Colonic mucosa (tissue), 4 donors: ENCODE measurements around the gene CHST3. TPM values are rescaled to one million over a fixed set of nuclear protein-coding genes. Genes with fewer than 3 reads are reported as not detected.

Experiments used
- DNase-seq: peaks from one replicate; pipeline ENCODE4 v3.0.0-alpha.2; 2020
- H3K27ac ChIP-seq: fragments of 200-600 bp; one replicate; pipeline ENCODE4 v1.8.0; 2021
- H3K27me3 ChIP-seq: fragments of 200-600 bp; one replicate; pipeline ENCODE4 v1.8.0; 2021
- H3K36me3 ChIP-seq: fragments of 200-600 bp; one replicate; pipeline ENCODE4 v1.8.0; 2021
- H3K4me1 ChIP-seq: fragments of 200-600 bp; one replicate; pipeline ENCODE4 v1.8.0; 2021; ENCODE audit warnings: mild to moderate bottlenecking
- H3K4me3 ChIP-seq: fragments of 200-600 bp; one replicate; pipeline ENCODE4 v1.8.0; 2021
- H3K9ac ChIP-seq, 2 donors: one replicate each; pipeline ENCODE4 v1.7.0; 2013; ENCODE audit warnings: control low read depth in 2 of 2, low read depth in 2 of 2, low read length in 2 of 2
- H3K9me3 ChIP-seq: fragments of 200-600 bp; one replicate; pipeline ENCODE4 v1.8.0; 2021
- CTCF ChIP-seq: fragments of 200-600 bp; IDR thresholded peaks from one replicate; pipeline ENCODE4 v1.8.0; 2022; ENCODE audit warnings: antibody characterized with exemption, mild to moderate bottlenecking
- intact Hi-C: fragments of 100-400 bp; cut with DNase I; formaldehyde crosslinking; loops from one replicate; pipeline ENCODE4 v1.14.1; 2022
- total RNA-seq, 2 donors: library from RNA; stranded (reverse); fragmentation: NEBNext Ultra II Directional in 1 of 2; extraction: Animal tissue kit (Norgen Biotek cat#: 25700) in 1 of 2; gene quantifications; one replicate each; pipeline ENCODE4 v1.2.1, GENCODE V29; 2021
- donor health status: healthy.
- donor health status: DM: no; HTN: no; CAD: no.
- donor health status: DM: no; HTN: no; CAD: no.

CHST3 gene
- total RNA-seq, 2 donors from 2014 or later: 2.5 to 3.4 TPM

GRCh38 chr10:71979692-71980062 is 15.5 kb downstream of the CHST3 start:
- peaks cover 9% of the 10 kb centered on the region for H3K4me1 ChIP-seq
- no peaks in the 10 kb centered on the region for H3K36me3 ChIP-seq
- no peak for TF ChIP-seq CTCF
- no peak for DNase-seq
- no peaks in the 10 kb centered on the region for H3K9me3 ChIP-seq
- H3K9ac ChIP-seq: no peak overlapping the region
- H3K27me3 ChIP-seq: no peaks in the 10 kb centered on the region
- H3K27ac ChIP-seq: no peak overlapping the region
- intact Hi-C loops: no loop called here
- no peak overlapping the region for H3K4me3 ChIP-seq

- peaks cover 7% of the 10 kb centered on the region for H3K4me1 ChIP-seq
- H3K9ac ChIP-seq: no peak overlapping the region
- DNase-seq: no peak
- H3K27me3 ChIP-seq: no peaks in the 10 kb centered on the region
- H3K4me3 ChIP-seq: no peak overlapping the region
- no peak overlapping the region for H3K27ac ChIP-seq
- intact Hi-C loops: no loop called here
- TF ChIP-seq CTCF: no peak
- no peaks in the 10 kb centered on the region for H3K36me3 ChIP-seq
- H3K9me3 ChIP-seq: no peaks in the 10 kb centered on the region
These were observed 16.2 kb downstream of the CHST3 start for GRCh38 chr10:71980181-71981014.

GRCh38 chr10:71981015-71981875 is 17.1 kb downstream of the CHST3 start:
- H3K27ac ChIP-seq: no peak overlapping the region
- no peaks in the 10 kb centered on the region for H3K27me3 ChIP-seq
- no peak for DNase-seq
- TF ChIP-seq CTCF: no peak
- intact Hi-C loops: no loop called here
- no peaks in the 10 kb centered on the region for H3K9me3 ChIP-seq
- no peaks in the 10 kb centered on the region for H3K36me3 ChIP-seq
- no peak overlapping the region for H3K4me3 ChIP-seq
- H3K9ac ChIP-seq: no peak overlapping the region
- no peaks in the 10 kb centered on the region for H3K4me1 ChIP-seq

- no peak for TF ChIP-seq CTCF
- no peak for DNase-seq
- no peak overlapping the region for H3K9ac ChIP-seq
- H3K36me3 ChIP-seq: no peaks in the 10 kb centered on the region
- intact Hi-C loops: no loop called here
- no peaks in the 10 kb centered on the region for H3K4me1 ChIP-seq
- H3K9me3 ChIP-seq: no peaks in the 10 kb centered on the region
- H3K27ac ChIP-seq: no peak overlapping the region
- H3K4me3 ChIP-seq: no peak overlapping the region
- no peaks in the 10 kb centered on the region for H3K27me3 ChIP-seq
These were observed 17.7 kb downstream of the CHST3 start for GRCh38 chr10:71981876-71982230.

- TF ChIP-seq CTCF: no peak
- intact Hi-C loops: no loop called here
- H3K27ac ChIP-seq: no peak overlapping the region
These were observed 18.3 kb downstream of the CHST3 start for GRCh38 chr10:71982269-71983178.

More at GRCh38 chr10:71982269-71983178, 18.3 kb downstream of the CHST3 start:
- no peaks in the 10 kb centered on the region for H3K9me3 ChIP-seq
- no peaks in the 10 kb centered on the region for H3K27me3 ChIP-seq
- no peak for DNase-seq
- no peaks in the 10 kb centered on the region for H3K4me1 ChIP-seq
- no peak overlapping the region for H3K4me3 ChIP-seq
- H3K9ac ChIP-seq: no peak overlapping the region
- no peaks in the 10 kb centered on the region for H3K36me3 ChIP-seq
